K562 (cell line): ENCODE data around the gene SYNPO. TPM values are rescaled to one million over a fixed set of nuclear protein-coding genes. Genes with fewer than 3 reads are reported as not detected.

ENCODE experiments used
- ATAC-seq: fragments of 200-7000 bp; cut with Tn5 transposase; 3 replicates; pipeline ENCODE4 v1.9.1; 2020; ENCODE audit warnings: moderate library complexity
- Bru-seq: library from RNA; stranded (reverse); fragments of 400-500 nt; gene quantifications from one replicate; lab custom pipeline; 2021; lab: Mats Ljungman, UMichigan
- BruChase-seq, 2 experiments: library from RNA; stranded (reverse); fragments of 400-500 nt; gene quantifications; one replicate each; lab custom pipeline; 2021; lab: Mats Ljungman, UMichigan
- BruUV-seq: library from RNA; stranded (reverse); fragments of 400-500 nt; replicated peaks from 2 replicates; lab custom pipeline; 2021; lab: Mats Ljungman, UMichigan
- CTCF ChIA-PET: fragments of 300-600 bp; formaldehyde crosslinking; extraction: SDS; loops from one replicate; lab custom pipeline; 2021; ENCODE audit warnings: low intra/inter-chr PET ratio; lab: Yijun Ruan, JAX
- POLR2A ChIA-PET: fragments of 300-600, 350-650 bp; sonication (Branson Sonifier 250); formaldehyde crosslinking; extraction: SDS; loops from one replicate; lab custom pipeline; 2021; ENCODE audit warnings: antibody characterized with exemption, inconsistent platforms; lab: Yijun Ruan, JAX
- DNase-seq, 4 experiments: peaks; one replicate each; pipeline versions ENCODE4 v3.0.0 to v3.0.0-alpha.2; 2011 to 2018; ENCODE audit warnings: low spot score in 3 of 4, mixed read lengths in 3 of 4; ENCODE audit errors: extremely low read depth in 1 of 4
- FAIRE-seq: peaks from 2 replicates; lab custom pipeline; 2011; peaks lifted over from hg19 to GRCh38; lab: Jason Lieb, UNC
- H2AFZ ChIP-seq: 2 replicates; pipeline ENCODE4 v1.6.0; 2011; ENCODE audit warnings: low read depth, low read length, control low read depth, inconsistent platforms
- H3K27ac ChIP-seq: fragments of 200-600 bp; 3 replicates; pipeline ENCODE4 v1.8.0; 2011; ENCODE audit warnings: low read depth, mild to moderate bottlenecking, control low read depth, inconsistent platforms, low read length, moderate library complexity, mixed read lengths; ENCODE audit errors: extremely low read depth
- H3K27me3 ChIP-seq, 2 experiments: fragments of 300-600 bp in 1 of 2; 2 replicates in 1 of 2; 3 replicates in 1 of 2; pipeline versions ENCODE4 v1.6.0 to v1.8.0; 2011; ENCODE audit warnings: inconsistent platforms in 2 of 2, low read length in 2 of 2, mild to moderate bottlenecking in 1 of 2, mixed read lengths in 1 of 2, moderate library complexity in 1 of 2; ENCODE audit not compliant: control insufficient read depth in 2 of 2, insufficient read depth in 2 of 2
- H3K36me3 ChIP-seq: fragments of 300-600 bp; 3 replicates; pipeline ENCODE4 v1.8.0; 2011; ENCODE audit warnings: mild to moderate bottlenecking, low read length, inconsistent platforms; ENCODE audit not compliant: control insufficient read depth, insufficient read depth
- H3K4me1 ChIP-seq, 2 experiments: fragments of 200-600 bp in 1 of 2; replicated peaks in 1 of 2; 2 replicates in 1 of 2; 3 replicates in 1 of 2; pipeline versions ENCODE4 v1.5.1 to v1.8.0; 2011; ENCODE audit warnings: inconsistent platforms in 2 of 2, low read length in 2 of 2, mild to moderate bottlenecking in 1 of 2, mixed read lengths in 1 of 2, moderate library complexity in 1 of 2; ENCODE audit not compliant: control insufficient read depth in 2 of 2, insufficient read depth in 2 of 2
- H3K4me2 ChIP-seq: 2 replicates; pipeline ENCODE4 v1.6.1; 2011; ENCODE audit warnings: low read length, control low read depth, inconsistent platforms, mixed read lengths; ENCODE audit not compliant: insufficient read depth
- H3K4me3 ChIP-seq: fragments of 200-600 bp; sonication (generic), shearing (Covaris generic); 2 replicates; pipeline ENCODE4 v1.5.1; 2016; ENCODE audit warnings: control low read depth, inconsistent platforms
- H3K79me2 ChIP-seq: fragments of 200-600 bp; 3 replicates; pipeline ENCODE4 v1.8.0; 2011; ENCODE audit warnings: low read length, inconsistent platforms; ENCODE audit not compliant: control insufficient read depth, insufficient read depth
- H3K9ac ChIP-seq, 2 experiments: 2 replicates each; pipeline versions ENCODE4 v1.6.0 to v1.6.1; 2011; ENCODE audit warnings: low read depth in 2 of 2, low read length in 2 of 2, control low read depth in 1 of 2, inconsistent platforms in 1 of 2, mild to moderate bottlenecking in 1 of 2, mixed read lengths in 1 of 2; ENCODE audit not compliant: insufficient read depth in 1 of 2
- H3K9me1 ChIP-seq: one replicate; pipeline ENCODE4 v1.6.0; 2011; ENCODE audit warnings: inconsistent platforms, mild to moderate bottlenecking, low read length, moderate library complexity; ENCODE audit not compliant: control insufficient read depth, insufficient read depth
- H3K9me3 ChIP-seq: replicated peaks from 2 replicates; pipeline ENCODE4 v1.5.1; 2011; ENCODE audit warnings: low read depth, low read length, inconsistent platforms; ENCODE audit not compliant: control insufficient read depth, insufficient read depth
- H4K20me1 ChIP-seq: replicated peaks from 2 replicates; pipeline ENCODE4 v1.6.1; 2011; ENCODE audit warnings: low read length, inconsistent platforms, mixed read lengths; ENCODE audit not compliant: control insufficient read depth, insufficient read depth
- CBFA2T3 ChIP-seq: fragments of 450-650 bp; IDR thresholded peaks from 2 replicates; pipeline ENCODE4 v1.6.1; 2017
- CREM ChIP-seq: IDR thresholded peaks from 2 replicates; pipeline ENCODE4 v1.6.1; 2014; ENCODE audit warnings: antibody characterized with exemption, low read depth
- DPF2 ChIP-seq: fragments of 450-650 bp; IDR thresholded peaks from 2 replicates; pipeline ENCODE4 v1.6.1; 2016
- FOS ChIP-seq: IDR thresholded peaks from 3 replicates; pipeline ENCODE4 v1.6.1; 2011; ENCODE audit not compliant: insufficient read length; ENCODE audit errors: extremely low read depth
- HDGF ChIP-seq: fragments of 450-650 bp; IDR thresholded peaks from 2 replicates; pipeline ENCODE4 v1.6.1; 2016
- MAFG ChIP-seq: fragments of 450-650 bp; conservative IDR thresholded peaks from 2 replicates; pipeline ENCODE4 v1.6.1; 2016; ENCODE audit warnings: missing genetic modification characterization, missing compliant biosample characterization
- NEUROD1 ChIP-seq: fragments of 150-350 bp; IDR thresholded peaks from 2 replicates; pipeline ENCODE4 v1.6.1; 2014; ENCODE audit warnings: borderline replicate concordance, low read length, low read depth; ENCODE audit not compliant: partially characterized antibody
- PRDM10 ChIP-seq: fragments of 450-650 bp; IDR thresholded peaks from 2 replicates; pipeline ENCODE4 v1.6.1; 2018; ENCODE audit not compliant: partially characterized antibody
- TRIM24 ChIP-seq, 2 experiments: fragments of 450-650 bp; IDR thresholded peaks; 2 replicates each; pipeline ENCODE4 v1.6.1; 2016
- XRCC3 ChIP-seq: fragments of 450-650 bp; IDR thresholded peaks from 2 replicates; pipeline ENCODE4 v1.6.1; 2017; ENCODE audit warnings: mild to moderate bottlenecking, moderate library complexity
- ZNF232 ChIP-seq: sonication (generic); formaldehyde crosslinking; IDR thresholded peaks from 2 replicates; pipeline ENCODE4 v1.8.0; 2022; ENCODE audit warnings: mild to moderate bottlenecking, missing genetic modification reagents
- ZNF280B ChIP-seq: fragments of 250-450 bp; sonication (Bioruptor Pico); IDR thresholded peaks from 2 replicates; pipeline ENCODE4 v1.5.1; 2021; ENCODE audit warnings: mild to moderate bottlenecking
- ZNF3 ChIP-seq: fragments of 250-450 bp; sonication (Bioruptor Pico); IDR thresholded peaks from 2 replicates; pipeline ENCODE4 v1.5.0; 2021; ENCODE audit warnings: mild to moderate bottlenecking, moderate library complexity
- ZNF583 ChIP-seq: fragments of 250-450 bp; sonication (Bioruptor Pico); IDR thresholded peaks from 2 replicates; pipeline ENCODE4 v1.4.0; 2020
- WGBS: fragments of 100-300 bp; shearing (Covaris generic); methylation state at CpG from one replicate; pipeline ENCODE4 v1.1.6; 2016; ENCODE audit warnings: low coverage, mixed read lengths; ENCODE audit not compliant: insufficient coverage; ENCODE audit errors: missing lambda C conversion rate; 5-methylcytosine and 5-hydroxymethylcytosine counted together
- in situ Hi-C: fragments of 300-500 bp; cut with MboI; formaldehyde crosslinking; loops from 4 replicates; pipeline ENCODE4 v1.15.0; 2018; ENCODE audit warnings: inconsistent platforms, mixed read lengths
- intact Hi-C: fragments of 100-400 bp; cut with micrococcal nuclease; formaldehyde crosslinking; loops from 2 replicates; pipeline ENCODE4 v1.14.2; 2022
- long read RNA-seq, 3 experiments: library from polyadenylated mRNA in 2 of 3; library from RNA in 1 of 3; unstranded in 2 of 3; stranded (forward) in 1 of 3; transcript quantifications; one replicate each; pipeline ENCODE4 v2.0.0, GENCODE V29; 2019 to 2022
- polyA minus RNA-seq, 3 experiments: library from RNA; depleted of rRNA, polyadenylated mRNA; stranded (reverse); fragments of >200 nt; gene quantifications; 2 replicates each; pipeline ENCODE4 v1.2.3, GENCODE V29; 2011
- polyA plus RNA-seq, 8 experiments: library from polyadenylated mRNA; depleted of rRNA in 4 of 8; stranded (reverse) in 5 of 8; unstranded in 3 of 8; fragments of >200 nt; fragmentation: Nextera tagmentation in 2 of 8; fragmentation: Illumina TruSeq in 1 of 8; extraction: Ambion mirVana in 2 of 8; extraction: Trizol in 1 of 8; gene quantifications; 2 replicates each; pipeline versions ENCODE4 v1.2.1 to v1.2.3, GENCODE V29; 2011 to 2014; ENCODE audit warnings: inconsistent platforms in 1 of 8, missing spikeins in 1 of 8
- total RNA-seq, 7 experiments: library from RNA; depleted of rRNA in 6 of 7; stranded (reverse); fragments of >200 nt in 6 of 7; fragmentation: Illumina TruSeq in 2 of 7; extraction: Trizol in 2 of 7; gene quantifications; 2 replicates each; pipeline versions ENCODE4 v1.2.1 to v1.2.3, GENCODE V29; 2011 to 2021; ENCODE audit warnings: low replicate concordance in 1 of 7

SYNPO gene
- total RNA-seq (2011; cell fraction: chromatin; rRNA removed; ENCODE audit: low replicate concordance), result 0.09 and 0.19 TPM in 2 replicates
- 0.13 and 0.17 TPM in 2 replicates for total RNA-seq (2011; cell fraction: nucleolus; rRNA removed)
- 0.23 and 0.29 TPM in 2 replicates for total RNA-seq (2011; cell fraction: nucleoplasm; rRNA removed)
- total RNA-seq (2014; rRNA removed), result 0.04 TPM in 1 of 2 replicates, not detected in the other
- total RNA-seq (2014; rRNA removed; fragmentation: Illumina TruSeq; extraction: Trizol), result not detected in 2 replicates
- not detected in 2 replicates for total RNA-seq (2015; rRNA removed; fragmentation: Illumina TruSeq; extraction: Trizol)
- 0.31 and 0.36 TPM in 2 replicates for total RNA-seq (2021)
- 0.03 and 0.05 TPM in 2 replicates for polyA plus RNA-seq (2011; rRNA removed)
- polyA plus RNA-seq (2011; cell fraction: cytosol; rRNA removed), result 0.31 and 0.44 TPM in 2 replicates
- 0.04 and 0.09 TPM in 2 replicates for polyA plus RNA-seq (2011; cell fraction: nucleus; rRNA removed)
- polyA plus RNA-seq (2012), result 0.12 and 0.17 TPM in 2 replicates
- polyA plus RNA-seq (2014; fragmentation: Illumina TruSeq; extraction: Trizol), result 0.03 and 0.10 TPM in 2 replicates
- polyA plus RNA-seq (2014; fragmentation: Nextera tagmentation; extraction: Ambion mirVana), result under 1 TPM in 1 of 2 experiments, not detected in 1; 0.03 TPM
- 0.01 TPM in 1 of 2 replicates, not detected in the other for polyA plus RNA-seq (2014; rRNA removed)
- polyA minus RNA-seq (2011; rRNA and poly(A)+ RNA removed), result 0.03 and 0.07 TPM in 2 replicates
- polyA minus RNA-seq (2011; cell fraction: cytosol; rRNA and poly(A)+ RNA removed), result not detected in 2 replicates
- polyA minus RNA-seq (2011; cell fraction: nucleus; rRNA and poly(A)+ RNA removed), result 0.11 and 0.13 TPM in 2 replicates
- percentile 20 among the genes with signal in this experiment for Bru-seq, nascent RNA
- BruChase-seq, experiment 1, labeled RNA remaining after a 2-hour chase, result percentile 2 among the genes with signal in this experiment
- BruChase-seq, experiment 2, labeled RNA remaining after a 6-hour chase, result percentile 8 among the genes with signal in this experiment
- long read RNA-seq, experiment 1, result 0 reads
- long read RNA-seq, experiment 2, partial matches to known transcripts, result 0 of 1 reads
- long read RNA-seq, experiment 2, other reads (novel, unspliced or antisense), result 1 of 1 reads
- long read RNA-seq, experiment 3, result 0 reads

- H3K79me2 ChIP-seq, result no peaks in the 10 kb centered on the region
- WGBS, result 0% methylated on average over 13 of the region's 14 CpGs
- ChIA-PET CTCF (interaction anchor here (0.7 kb wide), 1 partner anchor 79 kb away, joined by 3 read pairs; no protein-coding TSS in a partner anchor), POLR2A (interaction anchor here (0.7 to 0.9 kb wide), 4 partner anchors 8 to 536 kb away, joined by 3 to 4 read pairs (median 3); no protein-coding TSS in a partner anchor)
- intact Hi-C loops (no loop called here), in situ Hi-C loops (no loop called here)
- no peaks in the 10 kb centered on the region for H3K9me1 ChIP-seq
- BruUV-seq, result no TSS peak
- H3K36me3 ChIP-seq, result no peaks in the 10 kb centered on the region
- 0 out of 4 replicates have a peak within 1 kb of the TSS, but pooled peaks of 1 of the 2 experiments have one; percentile 5 for H3K9ac ChIP-seq
- peaks cover 16% of the 10 kb centered on the region for H4K20me1 ChIP-seq
- H3K9me3 ChIP-seq, result no peaks in the 10 kb centered on the region
- H3K4me3 ChIP-seq, result no peak within 1 kb of the TSS
- H3K4me2 ChIP-seq, result peak within 1 kb of the TSS; percentile 9; the same call in 1 of the 2 replicates
- H3K27ac ChIP-seq, result no peak within 1 kb of the TSS
- DNase-seq (peak; percentile 63 to 80 (median 70)), FAIRE-seq (peak; percentile 85), ATAC-seq (peak; percentile 86)
- peaks cover 6 to 30% of the 10 kb centered on the region in 2 experiments; a peak in 4 of 5 replicates for H3K27me3 ChIP-seq
- H3K4me1 ChIP-seq, result peaks cover 11 to 18% of the 10 kb centered on the region in 2 experiments
- H2AFZ ChIP-seq, result no peak within 1 kb of the TSS; the same call in 1 of the 2 replicates
- TF ChIP-seq MAFG (tag), result peak; percentile 58
- TF ChIP-seq HDGF, result no peak
- TF ChIP-seq NEUROD1, result peak; percentile 59
- TF ChIP-seq ZNF280B (CRISPR knock-in tag), result no peak
- peak; percentile 25 for TF ChIP-seq PRDM10
- no peak for TF ChIP-seq ZNF583
- TF ChIP-seq ZNF232 (CRISPR knock-in tag), result no peak
- peak; percentile 61 to 81; a peak in 3 of 4 replicates for TF ChIP-seq TRIM24 (IDR thresholded peaks at IDR 0.05)
- peak; percentile 33 for TF ChIP-seq CREM
- peak; percentile 29 for TF ChIP-seq FOS
- no peak for TF ChIP-seq XRCC3
- TF ChIP-seq DPF2, result peak; percentile 86
- no peak for TF ChIP-seq ZNF3 (CRISPR knock-in tag)
- peak; percentile 80 for TF ChIP-seq CBFA2T3
Observed at GRCh38 chr5:150640311-150641005, at the start of gene SYNPO. TSS of gene SYNPO (plus strand) at chr5:150640660. CDS start at chr5:150648276, 7,616 bp downstream.
